CD4-positive, alpha-beta T cell treated with Interleukin-6 for 4 hours (primary cell): ENCODE results near the gene ERICH4.
"Not testable (repeated sequence)": the region's sequence is repeated elsewhere in the genome, so short reads cannot be mapped to it uniquely, and the experiment has no call there.

ENCODE experiments used
- DNase-seq: peaks from one replicate; pipeline ENCODE4 v3.0.0-alpha.2; 2020; ENCODE audit warnings: mixed read lengths

ERICH4 gene

DNA sequence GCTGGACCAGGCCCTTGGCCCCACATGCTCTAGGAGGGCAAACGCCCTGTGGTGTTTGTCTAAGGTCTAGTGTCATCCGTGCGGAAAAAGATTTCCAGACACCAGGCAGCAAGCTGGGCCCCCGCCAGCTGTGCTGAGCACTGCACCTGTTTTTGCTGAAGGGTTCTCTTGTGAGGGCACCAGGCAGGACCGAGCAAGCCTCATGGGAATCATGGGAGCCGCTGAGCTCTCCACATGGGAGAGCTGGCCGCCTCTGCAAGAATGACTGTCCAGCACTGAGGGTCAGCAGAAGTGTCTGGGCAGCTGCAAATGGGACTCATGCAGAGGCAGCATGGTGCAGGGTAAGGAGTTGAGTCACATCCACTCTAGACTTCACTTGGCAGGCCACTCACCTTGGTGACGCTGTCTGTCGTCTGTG, 27.8 kb upstream of the ERICH4 start:
- DNase-seq = no peak

DNA sequence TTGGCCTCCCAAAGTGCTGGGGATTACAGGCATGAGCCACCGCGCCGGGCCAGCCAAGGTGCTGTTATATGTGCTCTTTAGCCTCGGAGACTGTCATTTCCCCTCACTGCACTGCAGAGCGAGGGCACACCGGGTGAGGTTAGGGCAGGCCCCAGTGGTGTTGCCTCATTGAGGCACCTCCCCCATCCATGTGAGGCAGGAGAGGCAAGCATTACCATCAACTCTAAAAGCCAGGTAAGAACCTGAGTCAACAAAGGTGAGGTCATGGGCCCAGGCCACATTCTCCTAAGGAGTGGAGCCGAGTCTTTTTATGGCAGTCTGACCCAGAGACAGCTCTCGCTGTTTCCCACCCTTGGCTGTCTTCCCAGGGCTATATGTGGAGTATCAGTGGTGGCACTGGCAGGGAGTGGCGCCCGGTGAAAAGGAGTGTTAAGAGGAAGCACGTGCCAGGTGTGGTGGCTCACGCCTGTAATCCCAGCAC, 26.7 kb upstream of the ERICH4 start:
- DNase-seq = no peak

GRCh38 chr19:41420101-41420880, 22.7 kb upstream of the ERICH4 start:
- no peak for DNase-seq

DNA sequence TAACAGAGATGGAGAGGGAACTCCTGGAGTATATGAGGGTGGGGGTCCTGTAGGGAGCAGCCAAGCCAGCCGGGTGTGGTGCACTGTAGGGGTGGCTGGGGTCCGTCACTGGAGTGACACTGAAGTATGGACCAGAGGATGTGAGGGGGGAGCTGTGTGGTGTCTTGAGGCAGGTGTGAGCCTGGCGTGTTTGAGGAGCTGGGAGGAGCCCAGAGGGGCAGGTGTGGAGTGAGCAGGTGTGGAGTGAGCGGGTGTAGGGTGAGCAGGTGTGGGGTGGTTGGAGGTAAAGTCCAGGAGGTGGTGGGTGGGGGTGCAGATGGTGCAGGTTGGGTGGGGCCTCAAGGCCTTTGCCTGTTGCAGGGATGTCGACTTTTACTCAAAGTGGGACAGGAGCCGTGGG, 21.6 kb upstream of the ERICH4 start:
- DNase-seq = no peak

DNA sequence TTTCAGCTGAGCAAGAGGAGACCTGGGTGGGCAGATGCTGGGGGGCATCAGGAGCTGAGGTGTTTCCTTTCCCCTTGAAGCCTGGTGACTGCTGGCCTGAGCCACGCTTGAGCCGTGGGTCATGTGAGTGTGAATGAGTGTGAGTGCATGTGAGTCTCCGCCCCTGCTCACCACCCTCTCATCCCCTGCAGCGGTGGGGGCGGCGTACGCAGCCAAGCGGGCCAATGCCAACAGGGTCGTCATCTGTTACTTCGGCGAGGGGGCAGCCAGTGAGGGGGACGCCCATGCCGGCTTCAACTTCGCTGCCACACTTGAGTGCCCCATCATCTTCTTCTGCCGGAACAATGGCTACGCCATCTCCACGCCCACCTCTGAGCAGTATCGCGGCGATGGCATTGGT, 21.0 kb upstream of the ERICH4 start:
- no peak for DNase-seq

- no peak for DNase-seq
Observed at GRCh38 chr19:41422456-41422855, 20.5 kb upstream of the ERICH4 start.

GRCh38 chr19:41422955-41423354, 20.0 kb upstream of the ERICH4 start:
- no peak for DNase-seq

DNA sequence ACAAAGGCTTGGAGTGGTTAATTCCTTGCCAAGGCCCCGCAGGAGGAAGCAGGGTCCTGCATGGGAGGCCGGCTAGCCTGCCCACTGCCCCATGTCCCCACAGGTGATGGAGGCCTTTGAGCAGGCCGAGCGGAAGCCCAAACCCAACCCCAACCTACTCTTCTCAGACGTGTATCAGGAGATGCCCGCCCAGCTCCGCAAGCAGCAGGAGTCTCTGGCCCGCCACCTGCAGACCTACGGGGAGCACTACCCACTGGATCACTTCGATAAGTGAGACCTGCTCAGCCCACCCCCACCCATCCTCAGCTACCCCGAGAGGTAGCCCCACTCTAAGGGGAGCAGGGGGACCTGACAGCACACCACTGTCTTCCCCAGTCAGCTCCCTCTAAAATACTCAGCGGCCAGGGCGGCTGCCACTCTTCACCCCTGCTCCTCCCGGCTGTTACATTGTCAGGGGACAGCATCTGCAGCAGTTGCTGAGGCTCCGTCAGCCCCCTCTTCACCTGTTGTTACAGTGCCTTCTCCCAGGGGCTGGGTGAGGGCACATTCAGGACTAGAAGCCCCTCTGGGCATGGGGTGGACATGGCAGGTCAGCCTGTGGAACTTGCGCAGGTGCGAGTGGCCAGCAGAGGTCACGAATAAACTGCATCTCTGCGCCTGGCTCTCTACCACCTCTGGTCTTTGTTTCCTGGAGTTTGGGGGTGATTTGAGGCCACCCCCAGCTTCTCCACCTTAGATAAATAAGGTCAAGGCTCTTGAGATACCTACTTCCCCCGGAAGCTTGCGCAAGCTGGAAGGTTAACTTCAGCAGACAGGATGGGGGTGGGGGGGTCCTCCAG, 18.4 kb upstream of the ERICH4 start:
- DNase-seq = no peak

GRCh38 chr19:41425174-41426115, 17.5 kb upstream of the ERICH4 start:
- no peak for DNase-seq

- DNase-seq = no peak
Observed at GRCh38 chr19:41426116-41426841, 16.7 kb upstream of the ERICH4 start.

- DNase-seq = peak; percentile 67
Observed at GRCh38 chr19:41426952-41427646, 15.9 kb upstream of the ERICH4 start, which contains the start of gene B3GNT8. B3GNT8 (minus strand) TSS chr19:41427374; CDS start chr19:41426778, 596 bp downstream.

GRCh38 chr19:41427647-41428480, 15.1 kb upstream of the ERICH4 start:
- peak; percentile 50 for DNase-seq

DNA sequence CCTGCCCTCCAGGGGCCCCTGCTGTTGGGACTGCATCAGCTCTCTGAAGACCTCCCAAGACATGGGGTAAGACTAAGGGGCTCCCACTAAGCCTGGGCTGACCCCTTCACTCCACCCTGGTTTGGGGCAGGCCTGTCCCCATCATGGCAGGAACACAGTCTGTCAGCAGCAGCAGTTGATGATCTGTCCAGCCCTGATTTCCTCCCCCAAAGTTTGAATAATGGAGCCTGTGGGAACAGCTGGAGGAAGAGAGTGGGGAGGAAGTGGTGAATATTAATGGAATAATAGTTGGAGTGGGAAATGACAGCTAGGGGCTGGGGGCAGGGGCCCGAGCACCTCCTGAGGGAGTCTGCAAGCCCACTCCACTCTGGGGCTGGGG, 14.5 kb upstream of the ERICH4 start:
- DNase-seq = no peak

GRCh38 chr19:41430922-41431321, 12.0 kb upstream of the ERICH4 start:
- no peak for DNase-seq

DNA sequence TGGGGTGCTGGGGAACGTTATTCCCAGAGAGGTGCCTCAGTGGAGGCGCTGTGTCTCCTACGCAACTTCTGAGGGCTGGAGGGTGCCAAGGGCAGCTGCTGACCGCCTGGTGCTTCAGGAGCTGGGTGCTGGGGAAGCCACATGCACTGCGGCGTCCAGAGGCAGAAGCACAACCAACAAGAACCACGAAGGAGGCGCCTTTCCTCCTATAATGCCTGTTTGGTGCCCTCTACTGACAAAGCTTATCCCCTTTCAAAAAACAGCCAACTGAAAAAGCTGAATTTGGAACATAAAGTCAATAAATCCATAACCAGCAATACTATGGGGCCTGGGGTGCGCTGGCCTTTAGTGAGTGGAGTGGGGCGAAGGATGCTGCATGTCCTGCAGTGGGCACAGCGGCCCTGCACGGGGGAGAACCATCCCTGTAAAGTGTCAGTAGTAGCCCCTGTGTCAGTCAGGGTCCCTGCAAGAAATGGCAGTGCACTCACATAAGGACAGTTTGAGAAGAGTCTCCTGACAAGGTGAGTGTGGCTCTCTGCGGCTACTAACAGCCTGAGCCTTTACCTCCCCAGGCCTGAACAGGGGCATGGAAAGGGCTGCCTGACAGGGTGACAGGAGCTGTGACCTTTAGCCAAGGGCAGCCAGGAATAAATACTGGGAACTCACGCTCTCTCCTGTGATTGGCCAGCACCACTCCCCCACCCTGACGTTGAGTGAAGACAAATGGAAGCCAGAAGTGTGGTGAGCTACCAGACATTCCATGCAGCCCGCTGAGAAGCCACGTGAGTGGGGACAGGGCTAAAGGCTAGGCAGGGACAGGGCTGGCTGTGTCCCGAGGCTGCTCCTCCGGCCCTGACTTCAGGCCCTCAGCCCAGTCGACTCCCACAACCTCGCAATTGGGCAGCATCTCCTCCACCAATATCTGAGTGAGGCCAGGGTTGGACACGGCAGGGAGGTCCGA, 11.2 kb upstream of the ERICH4 start:
- no peak for DNase-seq

DNA sequence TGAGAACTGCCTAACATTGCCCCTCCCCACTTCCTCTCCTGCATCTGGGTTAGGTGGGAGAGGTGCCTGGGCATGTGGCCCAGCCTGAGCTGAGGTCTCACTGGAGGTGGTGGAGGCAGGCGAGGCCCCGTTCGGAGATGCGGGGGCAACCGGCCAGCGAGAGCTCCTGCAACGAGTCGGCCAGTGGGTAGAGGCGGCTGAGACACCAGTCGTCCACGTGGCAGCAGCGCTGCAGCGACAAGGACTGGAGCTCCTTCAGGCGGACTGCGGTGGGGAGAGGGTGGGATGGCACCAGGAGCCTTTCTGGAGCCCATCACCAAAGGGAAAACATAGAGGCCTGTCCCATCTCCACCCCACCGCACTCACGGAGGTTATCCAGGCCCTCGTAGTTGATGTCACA, 9.8 kb upstream of the ERICH4 start:
- DNase-seq = no peak

DNA sequence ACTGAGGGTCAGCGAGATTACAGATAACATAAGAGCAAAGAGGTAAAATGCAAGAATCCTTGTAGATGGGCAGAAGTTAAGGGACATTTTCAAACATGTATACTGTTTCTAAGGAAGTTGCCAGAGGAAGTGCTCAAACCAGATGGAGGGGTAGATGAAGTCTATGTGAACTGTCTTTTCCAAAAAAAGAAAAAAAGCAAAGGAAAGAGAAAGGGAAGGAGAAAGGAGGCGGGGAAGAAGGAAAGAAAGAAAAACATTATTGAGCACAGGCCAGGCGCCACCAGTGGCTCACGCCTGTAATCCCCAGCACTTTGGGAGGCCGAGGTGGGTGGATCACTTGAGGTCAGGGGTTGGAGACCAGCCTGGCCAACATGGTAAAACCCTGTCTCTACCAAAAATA, 8.5 kb upstream of the ERICH4 start:
- DNase-seq = no peak

DNA sequence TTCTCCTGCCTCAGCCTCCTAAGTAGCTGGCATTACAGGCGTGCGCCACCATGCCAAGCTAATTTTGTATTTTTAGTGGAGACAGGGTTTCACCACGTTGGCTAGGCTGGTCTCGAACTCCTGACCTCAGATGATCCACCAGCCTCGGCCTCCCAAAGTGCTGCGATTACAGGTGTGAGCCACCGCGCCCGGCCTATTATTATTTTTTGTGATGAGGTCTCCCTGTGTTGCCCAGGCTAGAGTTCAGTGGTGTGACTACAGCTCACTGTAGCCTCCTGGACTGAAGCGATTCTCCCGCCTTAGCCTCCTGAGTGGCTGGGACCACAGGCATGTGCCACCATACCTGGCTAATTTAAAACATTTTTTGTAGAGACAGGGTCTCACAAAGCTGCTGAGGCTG, 7.6 kb upstream of the ERICH4 start:
- not testable (repeated sequence) for DNase-seq
